ENCODE data around the gene MACROD2.
A peak's percentile ranks its signal among the peaks of the same experiment; 100 is the strongest.

The MACROD2 gene

GRCh38 chr20:15675813-15676484, 1680.6 kb downstream of the MACROD2 start:
- no peak for DNase-seq (ENCODE audit: low spot score)

DNA sequence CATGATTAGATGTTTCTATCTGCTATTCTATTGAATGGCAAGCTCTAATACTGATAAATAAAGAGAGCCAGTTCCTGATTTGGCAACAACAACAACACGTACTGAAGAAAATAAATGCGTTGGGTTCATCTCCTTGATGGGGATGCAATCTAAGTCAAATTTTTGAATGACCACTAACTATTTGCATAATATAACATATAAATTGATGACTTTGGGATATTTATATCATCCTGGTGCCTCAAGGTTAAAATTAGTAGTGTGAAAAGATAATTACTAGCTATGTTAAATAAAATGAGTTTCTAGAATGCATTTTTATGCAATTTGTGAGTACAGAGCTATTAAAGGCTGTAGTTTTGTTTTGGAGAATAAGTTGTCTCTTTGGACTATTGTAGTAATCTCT, 1681.5 kb downstream of the MACROD2 start:
- FAIRE-seq (no peak), DNase-seq (ENCODE audit: low spot score) (no peak)

More at GRCh38 chr20:15675813-15676484, 1680.6 kb downstream of the MACROD2 start:
- FAIRE-seq, result no peak

- DNase-seq (ENCODE audit: low spot score), result no peak
- no peak for FAIRE-seq
Measured at GRCh38 chr20:15682690-15683089, 1687.4 kb downstream of the MACROD2 start.

- no peak for FAIRE-seq
- DNase-seq (ENCODE audit: low spot score), result no peak
Measured at GRCh38 chr20:15692570-15692969, 1697.3 kb downstream of the MACROD2 start.

- DNase-seq (ENCODE audit: low spot score) (no peak), FAIRE-seq (no peak)
Measured at GRCh38 chr20:15699431-15700146, 1704.3 kb downstream of the MACROD2 start.

GRCh38 chr20:15700147-15700765, 1704.9 kb downstream of the MACROD2 start:
- no peak for FAIRE-seq
- no peak for DNase-seq (ENCODE audit: low spot score)

DNA sequence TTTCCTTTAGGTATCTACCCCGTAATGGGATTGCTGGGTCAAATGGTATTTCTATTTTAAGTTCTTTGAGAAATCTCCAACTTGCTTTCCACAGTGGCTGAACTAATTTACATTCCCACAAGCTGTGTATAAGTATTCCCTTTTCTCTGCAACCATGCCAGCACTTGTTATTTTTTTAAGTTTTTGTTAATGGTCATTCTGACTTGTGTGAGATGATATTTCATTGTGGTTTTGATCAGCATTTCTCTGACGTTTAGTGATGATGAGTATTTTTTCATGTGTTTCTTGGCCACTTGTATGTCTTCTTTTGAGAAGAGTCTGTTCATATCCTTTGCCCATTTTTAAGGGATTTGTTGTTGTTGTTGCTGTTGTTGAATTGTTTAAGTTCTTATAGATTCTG, 1706.8 kb downstream of the MACROD2 start:
- DNase-seq (ENCODE audit: low spot score) (no peak), FAIRE-seq (no peak)

DNA sequence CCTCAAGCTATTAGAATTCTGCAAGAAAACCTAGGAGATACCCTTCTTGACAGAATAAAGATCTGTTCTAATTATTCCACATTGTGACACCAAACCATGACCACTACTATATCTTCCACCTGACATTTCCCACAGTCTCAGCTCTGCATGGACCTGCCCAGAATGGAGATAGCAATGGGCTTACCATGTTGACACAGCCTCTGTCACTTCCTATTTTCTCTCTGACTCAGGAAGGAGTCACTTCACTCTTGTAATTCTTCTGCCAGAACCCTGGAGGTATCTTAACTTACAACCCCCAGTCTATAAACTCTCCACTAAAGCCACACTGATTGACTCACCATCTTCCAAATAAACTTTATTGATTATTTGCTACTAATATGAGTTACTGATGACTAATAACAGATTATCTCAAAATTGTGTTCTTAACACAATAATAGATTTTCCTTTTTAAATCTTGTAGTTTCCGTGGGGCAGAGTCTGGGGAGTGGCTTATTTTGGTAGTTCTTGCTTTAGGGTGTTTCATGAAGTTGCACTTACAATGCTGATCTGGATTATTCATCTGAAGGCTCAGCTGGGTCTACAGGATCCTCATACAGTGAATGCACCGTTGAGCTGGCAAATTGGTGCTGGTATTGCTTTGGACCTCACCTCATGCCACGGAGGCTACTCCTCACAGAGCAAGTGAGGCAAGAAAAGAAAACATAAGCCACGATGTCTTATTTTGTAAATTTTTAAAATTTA, 1708.0 kb downstream of the MACROD2 start:
- peak; percentile 38 for DNase-seq (ENCODE audit: low spot score)
- no peak for FAIRE-seq

DNA sequence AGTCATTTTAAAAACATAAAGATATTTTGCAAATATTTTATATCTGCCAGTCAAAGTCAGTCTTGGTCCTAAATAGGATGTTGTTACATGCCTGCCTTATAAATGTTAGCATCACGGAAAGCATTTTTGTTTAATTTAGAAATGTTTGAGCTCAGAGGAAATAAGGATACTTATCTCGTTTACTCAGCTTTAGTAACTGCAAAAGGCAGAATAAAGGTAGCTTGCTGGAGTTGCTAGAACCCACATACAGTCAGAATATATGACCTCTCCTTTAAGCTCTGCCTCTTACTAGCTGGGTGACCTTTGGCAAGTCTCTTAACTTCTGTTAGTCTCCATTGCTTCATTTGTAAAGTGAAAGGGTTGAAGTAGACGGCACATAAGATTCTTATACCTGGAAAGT, 1710.7 kb downstream of the MACROD2 start:
- no peak for FAIRE-seq
- no peak for DNase-seq (ENCODE audit: low spot score)

GRCh38 chr20:15706719-15707118, 1711.4 kb downstream of the MACROD2 start:
- DNase-seq (ENCODE audit: low spot score) (no peak), FAIRE-seq (no peak)

DNA sequence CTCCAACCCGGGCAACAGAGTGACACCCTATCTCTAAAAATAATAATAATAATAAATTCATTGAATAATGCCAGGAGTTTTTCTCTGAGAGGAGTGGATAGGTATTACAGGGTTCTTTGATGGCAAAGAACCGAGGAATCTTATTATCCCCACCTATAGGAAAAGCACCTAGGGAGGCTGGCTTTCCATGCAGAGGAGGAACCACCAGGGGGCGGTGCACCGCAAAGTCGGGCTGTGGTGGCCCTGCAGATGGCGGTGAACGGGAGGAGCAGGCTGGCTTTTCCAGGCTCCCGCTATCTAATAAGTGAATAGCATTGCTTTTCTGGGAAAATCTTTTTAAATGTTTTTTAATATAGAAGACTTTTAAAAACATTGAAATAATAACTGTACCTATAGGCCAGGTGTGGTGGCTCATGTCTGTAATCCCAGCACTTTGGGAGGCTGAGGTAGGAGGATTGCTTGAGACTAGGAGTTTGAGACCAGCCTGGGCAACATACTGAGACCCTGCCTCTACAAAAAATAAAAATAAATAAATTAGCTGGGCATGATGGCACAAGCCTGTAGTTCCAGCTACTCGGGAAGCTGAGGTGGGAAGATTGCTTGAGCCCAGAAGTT, 1713.8 kb downstream of the MACROD2 start:
- no peak for FAIRE-seq

GRCh38 chr20:15710636-15711035, 1715.3 kb downstream of the MACROD2 start:
- FAIRE-seq (no peak), DNase-seq (ENCODE audit: low spot score) (no peak)

More for the DNA sequence above, 1713.8 kb downstream of the MACROD2 start:
- peak; percentile 7 for DNase-seq (ENCODE audit: low spot score)

- no peak for FAIRE-seq
- no peak for DNase-seq (ENCODE audit: low spot score)
Measured at GRCh38 chr20:15711177-15711576, 1715.9 kb downstream of the MACROD2 start.

GRCh38 chr20:15716256-15716655, 1720.9 kb downstream of the MACROD2 start:
- DNase-seq (ENCODE audit: low spot score), result no peak
- FAIRE-seq, result no peak

DNA sequence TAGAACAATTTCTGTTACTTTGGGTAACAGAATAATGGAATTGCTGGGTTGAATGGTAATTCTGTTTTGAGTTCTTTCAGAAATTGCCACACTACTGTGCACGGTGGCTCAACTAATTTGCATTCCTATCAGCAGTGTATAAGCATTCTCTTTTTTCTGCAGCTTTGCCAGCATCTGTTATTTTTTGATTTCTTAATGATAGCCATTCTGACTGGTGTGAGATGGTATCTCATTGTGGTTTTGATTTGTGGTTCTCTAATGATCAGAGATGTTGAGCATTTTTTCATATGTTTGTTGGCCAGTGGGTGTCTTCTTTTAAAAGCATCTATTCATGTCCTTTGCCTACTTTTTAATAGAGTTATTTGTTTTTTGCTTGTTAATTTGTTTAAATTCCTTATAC, 1731.1 kb downstream of the MACROD2 start:
- FAIRE-seq (no peak), DNase-seq (ENCODE audit: low spot score) (no peak)

GRCh38 chr20:15734052-15734451, 1738.7 kb downstream of the MACROD2 start:
- FAIRE-seq (no peak), DNase-seq (ENCODE audit: low spot score) (no peak)

GRCh38 chr20:15739035-15739434, 1743.7 kb downstream of the MACROD2 start:
- DNase-seq (ENCODE audit: low spot score) (no peak), FAIRE-seq (no peak)

DNA sequence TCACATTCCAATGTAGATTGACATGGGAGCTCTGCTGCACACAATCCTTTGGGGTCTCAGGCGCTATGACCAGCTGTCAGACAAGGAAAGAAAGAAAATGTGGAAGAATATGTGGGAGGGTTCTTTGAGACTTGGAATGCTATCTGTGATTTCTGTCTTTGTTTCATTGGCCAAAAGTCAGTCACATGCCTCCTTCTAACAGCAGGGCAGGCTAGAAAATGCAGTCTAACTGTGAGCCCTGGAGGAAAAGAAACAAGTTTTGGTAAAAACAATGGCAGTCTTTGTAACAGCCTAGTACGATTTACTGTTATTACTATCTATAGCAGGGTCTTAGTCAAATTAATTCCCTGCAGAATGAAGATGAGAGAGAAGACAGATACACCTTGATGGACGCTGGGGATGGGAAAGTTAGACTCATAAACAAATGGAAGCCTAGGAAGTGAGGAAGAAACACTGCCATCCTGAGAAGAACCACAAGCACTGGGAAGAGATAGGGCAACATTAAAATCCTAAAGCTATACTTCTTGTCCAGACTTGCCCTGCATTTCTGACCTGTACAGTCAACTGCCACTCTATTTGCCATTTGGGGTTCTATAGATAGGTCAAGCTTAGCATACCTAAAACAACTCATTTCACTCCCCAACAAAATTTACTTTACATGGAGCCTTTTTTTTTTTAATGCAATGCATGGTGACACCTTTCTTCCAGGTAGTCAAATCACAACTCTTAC, 1744.9 kb downstream of the MACROD2 start:
- FAIRE-seq (no peak), DNase-seq (ENCODE audit: low spot score) (no peak)

DNA sequence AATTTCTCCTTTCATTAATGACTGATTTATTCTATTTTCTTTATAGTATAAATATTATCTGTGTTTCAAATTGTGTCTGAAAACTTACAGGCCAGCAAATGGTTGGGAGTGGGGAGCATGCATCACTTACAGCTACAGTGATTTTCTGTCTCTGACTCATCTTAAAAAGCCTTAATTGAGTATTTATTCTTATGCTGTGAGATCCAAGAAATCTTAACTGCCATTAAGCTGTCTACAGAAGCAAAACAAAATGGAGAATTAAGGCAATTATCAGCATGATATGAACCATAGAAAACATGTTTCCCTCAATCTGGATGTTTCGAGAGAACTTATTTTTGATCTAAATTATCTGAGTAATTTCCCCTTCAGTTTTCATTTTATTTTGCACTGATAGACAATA, 1746.8 kb downstream of the MACROD2 start:
- FAIRE-seq (no peak), DNase-seq (ENCODE audit: low spot score) (no peak)

GRCh38 chr20:15742627-15743026, 1747.3 kb downstream of the MACROD2 start:
- DNase-seq (ENCODE audit: low spot score) (no peak), FAIRE-seq (no peak)
